Activated CD4-positive, alpha-beta memory T cell treated with anti-CD3 and anti-CD28 coated beads for 36 hours (primary cell): ENCODE results near the gene CLEC10A. TPM values are rescaled to one million over a fixed set of nuclear protein-coding genes. Genes with fewer than 3 reads are reported as not detected.

ENCODE experiments used
- CTCF ChIA-PET: fragments of 350-600 bp; sonication (Branson Sonifier 250); formaldehyde crosslinking; loops from one replicate; lab custom pipeline; 2021; ENCODE audit warnings: antibody characterized with exemption, inconsistent platforms; lab: Charles Lee
- POLR2A ChIA-PET: fragments of 350-600 bp; sonication (Branson Sonifier 250); formaldehyde crosslinking; loops from one replicate; lab custom pipeline; 2021; ENCODE audit warnings: antibody characterized with exemption; lab: Charles Lee
- DNase-seq: peaks from one replicate; pipeline ENCODE4 v3.0.0-alpha.2; 2020
- H3K27ac Mint-ChIP-seq: one replicate; pipeline ENCODE4 v1.8.0; 2021; ENCODE audit warnings: mixed read lengths
- H3K27me3 Mint-ChIP-seq: one replicate; pipeline ENCODE4 v1.8.0; 2021; ENCODE audit warnings: mixed read lengths
- H3K36me3 Mint-ChIP-seq: one replicate; pipeline ENCODE4 v1.8.0; 2021; ENCODE audit warnings: mixed read lengths
- H3K4me1 Mint-ChIP-seq: one replicate; pipeline ENCODE4 v1.8.0; 2021; ENCODE audit warnings: low read depth, mixed read lengths
- H3K4me3 Mint-ChIP-seq: one replicate; pipeline ENCODE4 v1.8.0; 2021; ENCODE audit warnings: mild to moderate bottlenecking, mixed read lengths
- H3K9me3 Mint-ChIP-seq: one replicate; pipeline ENCODE4 v1.8.0; 2021; ENCODE audit warnings: mixed read lengths
- intact Hi-C: fragments of 100-400 bp; cut with micrococcal nuclease; formaldehyde crosslinking; loops from one replicate; pipeline ENCODE4 v1.15.1; 2023
- total RNA-seq, 2 experiments: library from RNA; stranded (reverse); gene quantifications; one replicate each; pipeline ENCODE4 v1.2.3, GENCODE V29; 2021

The CLEC10A gene
- total RNA-seq, 2 experiments from 2014 or later = not detected

DNA sequence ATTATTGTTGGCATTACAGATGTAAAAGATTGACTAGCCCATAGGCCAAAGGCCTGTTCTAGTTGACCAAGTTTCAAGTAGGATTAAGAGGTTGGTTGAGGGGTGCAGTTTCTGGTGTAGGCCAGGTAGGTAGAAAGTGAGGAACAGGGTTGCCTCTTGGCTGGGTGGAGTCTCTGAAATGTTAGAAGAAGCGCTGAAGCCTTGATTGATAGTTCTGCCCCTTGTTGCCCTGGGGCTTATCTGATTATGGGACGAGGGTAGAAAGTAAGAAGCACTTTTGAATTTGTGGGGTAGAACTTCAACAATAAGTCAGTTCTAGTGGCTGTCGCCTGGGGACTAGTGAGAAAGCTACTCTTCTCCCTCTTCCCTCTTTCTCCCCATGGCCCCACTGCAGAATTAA, 51.0 kb downstream of the CLEC10A start:
- Mint-ChIP-seq H3K4me3 (no peak overlapping the region), H3K27me3 (no peaks in the 10 kb centered on the region), H3K9me3 (no peaks in the 10 kb centered on the region), H3K27ac (peak overlapping the region; percentile 89), H3K4me1 (peaks cover 42% of the 10 kb centered on the region), H3K36me3 (no peaks in the 10 kb centered on the region)
- CTCF ChIA-PET = no interaction called here
- intact Hi-C loops = no loop called here
- no peak for DNase-seq
- POLR2A ChIA-PET = no interaction called here

DNA sequence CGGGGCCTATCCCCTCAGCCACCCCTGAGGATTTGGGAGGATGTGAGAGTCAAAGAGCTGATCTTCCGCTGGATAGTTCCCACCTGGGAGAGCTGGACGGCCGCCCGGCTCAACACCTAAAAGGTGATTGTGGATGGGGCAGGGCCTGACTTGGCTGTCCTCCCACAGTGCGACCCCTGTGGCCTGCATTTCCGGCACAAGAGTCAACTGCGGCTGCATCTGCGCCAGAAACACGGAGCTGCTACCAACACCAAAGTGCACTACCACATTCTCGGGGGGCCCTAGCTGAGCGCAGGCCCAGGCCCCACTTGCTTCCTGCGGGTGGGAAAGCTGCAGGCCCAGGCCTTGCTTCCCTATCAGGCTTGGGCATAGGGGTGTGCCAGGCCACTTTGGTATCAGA, 52.7 kb downstream of the CLEC10A start:
- no peaks in the 10 kb centered on the region for H3K36me3 Mint-ChIP-seq
- intact Hi-C loops = no loop called here

DNA sequence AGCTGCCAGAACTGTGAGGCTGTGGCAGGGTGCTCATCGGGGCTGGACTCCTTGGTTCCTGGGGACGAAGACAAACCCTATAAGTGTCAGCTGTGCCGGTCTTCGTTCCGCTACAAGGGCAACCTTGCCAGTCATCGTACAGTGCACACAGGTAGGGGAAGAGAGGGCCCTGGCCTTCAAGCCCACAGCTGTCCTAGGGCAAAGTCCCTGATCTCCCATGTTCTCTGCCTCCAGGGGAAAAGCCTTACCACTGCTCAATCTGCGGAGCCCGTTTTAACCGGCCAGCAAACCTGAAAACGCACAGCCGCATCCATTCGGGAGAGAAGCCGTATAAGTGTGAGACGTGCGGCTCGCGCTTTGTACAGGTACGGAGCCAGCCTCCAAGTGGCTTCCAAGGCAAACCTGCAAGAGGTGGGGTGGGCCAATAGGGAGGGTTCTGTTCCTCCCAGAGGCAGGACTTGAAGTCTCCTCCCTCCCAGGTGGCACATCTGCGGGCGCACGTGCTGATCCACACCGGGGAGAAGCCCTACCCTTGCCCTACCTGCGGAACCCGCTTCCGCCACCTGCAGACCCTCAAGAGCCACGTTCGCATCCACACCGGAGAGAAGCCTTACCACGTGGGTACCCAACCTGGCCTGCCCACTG, 53.5 kb downstream of the CLEC10A start:
- no peaks in the 10 kb centered on the region for H3K36me3 Mint-ChIP-seq
- no peaks in the 10 kb centered on the region for H3K9me3 Mint-ChIP-seq
- CTCF ChIA-PET = no interaction called here
- peaks cover 44% of the 10 kb centered on the region for H3K4me1 Mint-ChIP-seq
- peaks cover 2% of the 10 kb centered on the region for H3K27me3 Mint-ChIP-seq
- H3K27ac Mint-ChIP-seq = no peak overlapping the region
- DNase-seq = no peak
- POLR2A ChIA-PET = interaction anchor here (0.8 kb wide), 1 partner anchor 11 kb away, joined by 3 read pairs; no protein-coding TSS in a partner anchor
- no peak overlapping the region for H3K4me3 Mint-ChIP-seq
- intact Hi-C loops = no loop called here

More for the DNA sequence above, 52.7 kb downstream of the CLEC10A start:
- CTCF ChIA-PET = no interaction called here
- DNase-seq = no peak
- POLR2A ChIA-PET = interaction anchor here (0.8 kb wide), 1 partner anchor 12 kb away, joined by 3 read pairs; no protein-coding TSS in a partner anchor
- Mint-ChIP-seq H3K27ac (no peak overlapping the region), H3K4me3 (no peak overlapping the region), H3K27me3 (peaks cover 2% of the 10 kb centered on the region), H3K4me1 (peaks cover 44% of the 10 kb centered on the region), H3K9me3 (no peaks in the 10 kb centered on the region)

DNA sequence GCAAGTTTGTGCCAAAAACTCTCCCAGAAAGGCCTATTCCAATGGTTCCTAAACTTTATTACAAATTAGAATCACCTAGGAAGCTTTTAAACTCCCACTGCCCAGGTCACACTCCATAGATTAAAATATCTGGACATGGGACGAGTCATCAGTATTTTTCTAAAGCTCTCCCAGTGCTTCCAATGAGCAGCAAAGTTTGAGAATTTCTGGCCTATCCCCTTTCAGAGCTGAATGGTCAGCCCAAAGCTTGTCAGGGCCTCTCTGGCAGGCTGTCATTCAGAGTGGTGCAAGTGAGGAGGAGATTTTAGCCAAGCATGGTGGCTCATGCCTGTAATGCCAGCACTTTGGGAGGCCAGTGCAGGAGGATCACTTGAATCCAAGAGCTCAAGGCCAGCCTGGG, 54.8 kb downstream of the CLEC10A start:
- H3K27ac Mint-ChIP-seq = no peak overlapping the region
- DNase-seq = no peak
- peaks cover 2% of the 10 kb centered on the region for H3K27me3 Mint-ChIP-seq
- intact Hi-C loops = no loop called here
- H3K4me3 Mint-ChIP-seq = no peak overlapping the region
- no peaks in the 10 kb centered on the region for H3K9me3 Mint-ChIP-seq
- CTCF ChIA-PET = interaction anchor here (0.6 to 1.4 kb wide), 3 partner anchors 21 to 173 kb away, joined by 3 to 6 read pairs (median 4); no protein-coding TSS in a partner anchor
- H3K4me1 Mint-ChIP-seq = peaks cover 42% of the 10 kb centered on the region
- H3K36me3 Mint-ChIP-seq = no peaks in the 10 kb centered on the region
- POLR2A ChIA-PET = interaction anchor here (0.8 kb wide), 1 partner anchor 10 kb away, joined by 5 read pairs; the partner anchor contains the start of gene SLC16A13

Other genes with a start within 250 kb of the CLEC10A start
- gene TEKT1, start 248.5 kb downstream of the CLEC10A start, total RNA-seq = not detected
- not detected for gene ALOX12, start 84.2 kb downstream of the CLEC10A start, total RNA-seq
- 100 to 1,000 TPM; 175 to 180 TPM for gene RNASEK, start 67.6 kb downstream of the CLEC10A start, total RNA-seq
- 1 to 10 TPM in 1 of 2 experiments, under 1 TPM in 1; 0.53 to 1.3 TPM for gene BCL6B, start 57.2 kb downstream of the CLEC10A start, total RNA-seq
- gene SLC16A13, start 44.2 kb downstream of the CLEC10A start, total RNA-seq = 10 to 100 TPM; 10.4 to 10.7 TPM
- gene SLC16A11, start 36.2 kb downstream of the CLEC10A start, total RNA-seq = 1 to 10 TPM; 1.4 to 1.5 TPM
- gene ASGR2, start 34.6 kb upstream of the CLEC10A start, total RNA-seq = not detected
- gene ASGR1, start 99.1 kb upstream of the CLEC10A start, total RNA-seq = 1 to 10 TPM in 1 of 2 experiments, under 1 TPM in 1; 0.76 to 1.2 TPM
- gene DLG4, start 139.6 kb upstream of the CLEC10A start, total RNA-seq = 1 to 10 TPM; 7.9 to 8.4 TPM
- 100 to 1,000 TPM; 332 to 340 TPM for gene ACADVL, start 139.7 kb upstream of the CLEC10A start, total RNA-seq
- gene DVL2, start 154.3 kb upstream of the CLEC10A start, total RNA-seq = 10 to 100 TPM; 44.7 to 48.2 TPM
- gene PHF23, start 159.2 kb upstream of the CLEC10A start, total RNA-seq = 10 to 100 TPM; 24.0 to 28.7 TPM
- gene GABARAP, start 162.2 kb upstream of the CLEC10A start, total RNA-seq = 100 to 1,000 TPM; 188 to 199 TPM
- 100 to 1,000 TPM; 155 to 164 TPM for gene CTDNEP1, start 171.5 kb upstream of the CLEC10A start, total RNA-seq
- 10 to 100 TPM; 49.6 to 52.4 TPM for gene ELP5, start 172.0 kb upstream of the CLEC10A start, total RNA-seq
- gene CLDN7, start 182.2 kb upstream of the CLEC10A start, total RNA-seq = 1 to 10 TPM; 1.5 to 1.6 TPM
- under 1 TPM; 0.15 to 0.19 TPM for gene SLC2A4, start 201.5 kb upstream of the CLEC10A start, total RNA-seq
- under 1 TPM; 0.70 to 0.83 TPM for gene YBX2, start 214.4 kb upstream of the CLEC10A start, total RNA-seq
- 100 to 1,000 TPM; 774 to 776 TPM for gene EIF5A, start 227.4 kb upstream of the CLEC10A start, total RNA-seq
- 10 to 100 TPM; 34.9 to 38.7 TPM for gene GPS2, start 235.1 kb upstream of the CLEC10A start, total RNA-seq
- gene NEURL4, start 249.1 kb upstream of the CLEC10A start, total RNA-seq = 10 to 100 TPM; 26.9 to 29.3 TPM